GOT3 (cell line): Measurements from ENCODE around the gene EMILIN2.
"Not testable (repeated sequence)": the region's sequence is repeated elsewhere in the genome, so short reads cannot be mapped to it uniquely, and the experiment has no call there.

Source experiments
- DNase-seq: peaks from one replicate; lab custom pipeline; 2025; ENCODE audit warnings: mixed read lengths; lab: John Stamatoyannopoulos, UW

Gene EMILIN2

DNA sequence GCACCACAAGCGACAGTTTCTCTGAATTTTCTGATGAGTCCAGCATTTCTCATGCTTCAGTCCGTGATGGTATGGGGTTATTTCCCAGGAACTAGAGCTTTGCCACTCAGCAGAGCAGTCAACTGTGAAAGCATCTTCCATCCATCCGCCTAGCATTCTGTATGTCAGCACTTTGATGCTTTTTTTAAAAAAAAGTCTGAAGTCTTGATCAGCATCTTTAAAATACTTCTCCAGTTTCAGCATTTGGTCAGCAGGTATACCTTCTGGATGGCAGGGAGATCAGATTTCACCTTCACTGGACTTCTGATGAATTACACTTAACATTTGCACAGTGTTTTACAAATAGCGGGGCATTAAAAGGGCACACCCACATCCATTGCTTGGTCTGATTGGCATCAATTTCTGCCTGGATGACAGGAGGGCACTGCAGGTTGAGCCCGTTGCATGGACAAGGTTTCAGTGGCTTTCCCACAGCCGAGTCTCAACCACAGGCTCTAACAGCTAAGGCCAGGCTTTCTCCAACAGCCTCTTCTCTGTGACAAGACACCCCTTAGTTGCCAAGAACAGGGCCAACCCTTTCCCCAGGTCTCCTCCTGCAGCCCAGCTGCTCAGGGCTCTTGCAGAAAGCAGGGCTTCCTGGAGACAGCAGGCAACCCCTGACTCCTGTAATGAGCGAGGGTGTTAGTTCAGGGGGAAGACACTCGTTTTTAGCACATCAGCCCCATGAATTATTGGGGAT is 54.0 kb downstream of the EMILIN2 start:
- no peak for DNase-seq

DNA sequence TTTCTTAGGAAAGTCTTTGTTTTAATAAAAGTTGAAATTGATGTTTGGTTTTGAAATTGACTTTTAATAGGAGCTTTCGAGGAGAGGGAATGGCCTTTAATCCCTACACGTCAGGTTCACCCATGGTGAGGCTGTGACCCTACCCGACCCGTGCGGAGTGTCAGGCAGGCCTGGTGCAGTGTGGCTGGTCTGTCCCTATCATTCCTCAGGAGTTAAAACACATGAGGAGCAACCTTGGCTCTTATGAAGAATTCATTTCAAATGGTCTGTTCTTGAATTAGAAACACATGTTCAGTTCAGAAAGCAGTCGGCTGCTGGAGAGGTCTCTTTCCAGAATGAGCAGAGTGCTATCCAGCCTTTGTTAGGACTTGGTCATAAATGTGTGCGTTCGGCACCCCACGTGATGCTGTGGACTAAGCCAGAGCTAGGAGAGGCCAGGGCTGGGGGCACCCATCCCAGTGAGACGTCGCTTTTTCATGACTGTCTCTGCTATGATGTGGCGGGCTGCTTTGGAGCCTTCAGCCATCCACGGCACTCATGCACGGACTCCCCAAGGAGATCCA is 54.7 kb downstream of the EMILIN2 start:
- no peak for DNase-seq

DNA sequence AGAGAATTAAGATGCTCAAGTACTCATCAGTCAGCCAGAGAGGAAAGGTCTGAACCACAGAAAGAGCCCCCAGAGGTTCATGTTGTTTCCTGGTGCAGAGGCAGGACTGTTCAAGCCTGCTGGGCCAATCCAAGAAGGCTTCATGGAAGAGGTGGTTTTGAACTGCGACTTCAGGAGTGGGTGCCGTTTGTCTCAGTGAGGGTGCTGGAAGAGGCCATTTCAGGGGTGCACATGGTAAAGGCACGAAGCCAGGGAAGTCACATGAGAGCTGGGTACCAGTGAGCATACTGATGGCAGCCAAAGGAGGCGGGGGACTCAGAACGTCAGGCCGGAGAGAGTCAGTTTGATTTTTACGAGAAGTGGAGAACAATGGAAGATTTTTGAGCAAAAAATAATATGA is 55.5 kb downstream of the EMILIN2 start:
- DNase-seq, result no peak

DNA sequence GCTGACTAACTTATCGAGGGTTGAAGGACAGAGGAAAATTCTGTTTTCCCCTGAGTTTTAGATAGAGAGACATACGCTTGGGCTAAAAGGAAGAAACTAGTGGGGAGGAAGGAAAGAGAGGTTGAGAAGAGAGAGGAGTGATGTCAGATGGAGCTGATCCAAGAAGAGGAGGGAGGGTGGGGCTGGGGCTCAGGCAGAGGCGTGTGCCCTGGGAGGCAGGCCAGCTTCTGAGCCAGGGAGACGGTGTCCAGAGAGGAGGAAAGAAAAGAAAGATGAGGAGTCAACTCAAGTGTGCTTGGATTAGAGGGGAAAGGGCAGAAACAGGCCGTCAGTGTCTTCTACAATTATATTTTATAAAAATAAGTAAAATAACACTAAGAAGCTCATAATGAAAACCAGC is 56.2 kb downstream of the EMILIN2 start:
- DNase-seq, result no peak

DNA sequence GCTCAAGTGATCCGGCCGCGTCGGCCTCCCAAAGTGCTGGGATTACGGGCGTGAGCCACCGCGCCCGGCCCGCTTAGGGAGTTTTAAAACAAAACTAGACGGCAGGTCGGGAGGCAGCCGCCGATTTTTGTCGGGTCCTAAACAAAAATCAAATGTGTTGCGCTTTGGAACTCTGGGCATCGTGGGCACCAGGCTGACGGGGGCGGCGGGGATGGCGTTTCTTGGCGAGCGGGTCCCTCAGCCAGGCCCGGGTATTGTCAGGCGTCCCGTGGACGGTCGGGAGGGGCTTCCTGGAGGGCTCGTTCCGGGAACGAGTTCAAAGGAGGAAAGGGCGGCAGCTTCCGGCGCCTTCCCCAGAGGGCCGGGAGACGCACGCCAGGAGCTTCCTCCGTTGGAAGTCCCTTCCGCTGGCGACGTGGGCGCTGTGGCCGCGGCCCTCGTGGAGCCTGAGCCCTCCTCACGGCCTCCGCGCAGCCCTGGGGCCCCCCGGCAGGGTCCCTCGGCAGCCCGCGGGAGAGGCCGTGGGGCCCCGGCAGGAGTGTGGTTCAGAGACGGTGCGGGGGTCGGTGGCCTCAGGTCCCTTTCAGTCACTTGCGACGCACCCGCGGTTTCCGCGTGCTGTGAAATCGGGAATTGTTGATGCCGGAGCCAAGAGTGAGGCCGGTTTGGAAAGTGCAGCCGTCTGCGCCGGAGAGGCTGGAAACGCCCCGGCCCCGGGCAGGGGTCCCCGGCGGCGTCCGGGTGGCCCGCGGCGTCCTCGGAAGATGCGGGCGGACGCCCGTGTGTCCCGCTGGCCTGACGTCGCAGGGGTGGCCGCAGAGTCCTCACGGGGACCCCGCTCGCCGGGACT is 59.3 kb downstream of the EMILIN2 start:
- DNase-seq, result no peak

DNA sequence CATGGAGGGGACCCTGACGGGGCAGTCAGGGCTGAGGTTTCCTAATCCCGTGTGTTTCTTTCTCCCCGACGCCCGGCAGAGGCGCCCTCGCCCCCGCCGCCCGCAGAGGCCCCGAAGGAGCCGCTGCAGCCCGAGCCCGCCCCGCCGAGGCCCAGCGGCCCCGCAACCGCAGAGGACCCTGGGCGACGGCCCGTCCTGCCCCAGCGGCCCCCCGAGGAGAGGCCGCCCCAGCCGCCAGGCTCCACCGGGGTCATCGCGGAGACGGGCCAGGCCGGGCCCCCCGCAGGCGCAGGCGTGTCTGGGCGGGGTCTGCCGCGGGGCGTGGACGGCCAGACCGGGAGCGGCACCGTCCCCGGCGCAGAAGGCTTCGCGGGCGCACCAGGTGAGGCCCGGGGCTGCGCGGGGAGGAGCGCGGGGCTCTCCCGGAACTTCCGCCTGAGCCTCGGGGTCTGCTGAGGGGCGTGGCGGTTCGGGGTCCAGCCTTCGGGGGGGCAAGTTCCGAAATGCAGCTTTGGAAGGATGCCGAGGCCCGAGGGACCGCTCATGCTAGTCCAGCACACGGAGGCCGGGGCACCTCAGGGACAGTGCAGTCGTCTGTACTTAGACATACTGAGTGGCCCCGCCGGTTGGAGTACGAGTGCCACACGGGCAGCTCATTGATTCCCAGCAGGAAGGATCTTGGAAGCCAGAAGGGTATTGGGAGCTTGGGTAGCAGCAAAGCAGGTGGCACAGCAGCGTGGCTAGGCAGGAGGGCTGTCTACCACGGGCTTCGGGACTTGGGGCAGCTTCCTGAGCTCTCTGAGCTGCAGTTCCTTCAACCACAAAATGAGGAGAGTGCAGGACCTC is 60.1 kb downstream of the EMILIN2 start:
- no peak for DNase-seq

DNA sequence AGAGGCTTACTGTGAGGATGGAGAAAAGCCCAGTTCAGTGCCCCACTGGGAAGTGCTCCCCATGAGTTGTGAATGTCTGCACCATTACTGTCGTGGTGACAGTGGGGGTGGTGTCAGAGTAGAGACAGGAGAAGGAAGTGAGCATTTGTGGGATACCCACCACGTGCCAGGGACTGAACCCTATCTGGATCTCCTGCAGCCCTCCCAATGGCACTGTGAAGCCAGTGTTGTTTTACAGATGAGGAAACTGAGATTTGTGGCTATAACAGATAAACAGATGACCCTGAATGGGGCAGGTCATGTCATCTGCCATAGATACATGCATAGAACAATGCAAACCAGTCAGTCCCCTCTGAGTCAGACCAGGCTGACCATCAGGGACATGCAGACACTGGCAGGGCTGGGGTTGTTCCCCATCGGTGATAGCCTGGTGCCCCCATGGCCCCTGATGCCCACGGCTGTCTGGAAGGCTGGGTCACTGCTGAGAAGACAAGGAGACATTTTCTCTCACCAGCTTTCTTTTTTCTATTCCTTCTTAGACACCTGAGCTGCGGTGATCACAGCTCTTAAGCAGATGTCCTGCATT is 60.8 kb downstream of the EMILIN2 start:
- no peak for DNase-seq

DNA sequence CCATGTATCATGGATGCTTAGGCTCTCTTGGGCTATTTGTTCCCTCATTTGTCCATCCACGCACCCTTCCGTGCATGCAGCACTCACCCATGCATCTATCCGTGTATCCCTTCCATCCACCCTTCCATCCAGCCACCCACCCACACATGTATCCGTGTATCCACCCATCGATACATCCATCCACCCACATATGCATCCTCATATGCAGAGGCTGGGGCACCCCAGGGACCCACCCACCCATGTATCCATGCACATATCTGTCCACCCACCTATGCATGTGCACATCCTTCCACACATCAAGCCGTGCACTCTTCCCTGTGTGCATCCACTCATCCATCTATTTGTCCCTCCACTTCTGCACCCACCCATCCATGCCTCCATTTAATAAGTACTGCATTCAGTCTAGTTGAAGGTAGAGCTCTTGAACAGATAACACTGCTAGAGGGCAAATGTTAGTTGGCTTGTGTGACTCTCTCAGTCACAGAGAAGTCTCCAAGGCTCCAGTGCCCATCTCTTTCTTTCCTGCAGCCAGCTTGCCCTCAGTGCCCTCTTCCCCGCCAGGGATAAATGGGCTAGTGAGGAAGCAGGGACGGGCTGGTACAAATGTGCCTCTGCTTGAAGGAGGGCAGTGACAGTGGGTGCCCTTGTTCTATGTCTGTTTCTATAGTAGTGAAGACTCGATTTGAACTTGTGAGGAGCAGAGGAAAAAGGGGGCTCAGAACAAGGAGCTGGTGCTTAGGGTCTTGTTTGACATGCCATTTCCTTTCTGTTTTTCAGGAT is 61.5 kb downstream of the EMILIN2 start:
- no peak for DNase-seq

DNA sequence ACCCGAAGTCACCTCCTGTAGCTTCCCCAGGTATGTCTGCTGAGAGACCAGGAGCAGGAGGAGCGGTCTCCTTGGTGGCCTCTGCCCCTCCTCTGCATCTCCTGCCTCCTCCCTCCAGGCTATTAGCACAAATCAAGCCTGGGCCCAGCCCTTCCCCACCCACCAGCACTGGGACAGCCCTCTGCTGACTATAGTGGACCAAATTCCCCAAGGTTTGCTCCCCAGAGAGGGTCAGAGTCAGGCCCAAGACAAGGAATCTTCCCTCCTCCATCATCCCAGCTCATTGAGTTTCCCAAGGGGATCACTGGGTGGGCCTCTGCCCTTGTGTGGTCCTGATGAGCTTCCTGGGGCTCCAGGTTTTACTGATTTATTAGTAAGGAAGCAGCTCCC is 62.1 kb downstream of the EMILIN2 start:
- DNase-seq, result no peak

DNA sequence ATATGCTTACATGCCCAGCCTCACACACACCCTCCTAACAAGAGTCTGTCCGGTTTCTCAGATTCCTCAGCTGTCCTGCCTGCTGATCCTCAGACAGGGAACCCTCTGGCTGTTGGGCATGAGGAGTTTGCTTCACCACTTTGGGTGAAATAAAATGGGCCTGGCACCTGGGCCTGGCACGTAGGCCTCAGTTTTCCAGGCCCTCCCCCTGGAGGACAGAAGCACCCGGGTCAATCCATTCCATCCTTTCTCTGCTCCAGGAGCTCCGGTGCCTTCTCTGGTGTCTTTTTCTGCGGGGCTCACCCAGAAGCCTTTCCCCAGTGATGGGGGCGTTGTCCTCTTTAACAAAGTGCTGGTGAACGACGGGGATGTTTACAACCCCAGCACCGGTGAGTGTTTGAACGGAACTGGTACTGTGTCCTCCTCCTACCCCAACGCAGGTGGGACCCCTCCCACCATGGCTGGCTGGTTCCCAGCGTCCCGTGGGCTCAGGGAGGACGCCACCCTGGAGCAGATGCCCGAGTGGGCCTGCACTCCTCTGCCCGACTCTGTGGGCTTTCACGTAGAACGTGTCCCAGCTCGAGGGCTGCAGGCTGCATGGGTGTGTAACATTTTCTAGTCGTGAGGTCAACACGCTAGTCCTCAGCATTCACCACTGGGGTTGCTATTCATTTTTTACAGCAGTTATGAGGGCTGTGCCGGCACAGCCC is 62.8 kb downstream of the EMILIN2 start:
- no peak for DNase-seq

DNA sequence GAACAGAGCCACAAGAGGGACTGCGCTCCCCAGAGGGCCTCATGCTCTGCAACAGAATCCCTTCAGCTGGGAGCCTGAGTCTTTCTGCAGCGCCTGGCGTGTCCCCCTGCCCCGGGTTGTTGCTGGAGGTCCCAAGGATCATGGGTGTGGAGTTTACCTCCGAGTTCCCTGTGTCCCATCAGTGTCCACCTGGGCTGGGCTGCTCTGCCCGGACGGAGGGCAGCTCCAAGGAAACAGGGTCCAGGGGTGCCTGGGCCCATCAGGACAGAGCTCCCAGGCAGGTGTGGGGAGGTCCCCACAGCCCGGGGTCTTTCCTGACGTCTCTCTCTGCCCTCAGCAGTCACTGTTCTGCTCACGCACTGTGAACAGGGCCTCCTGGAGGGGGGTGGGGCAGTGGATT is 63.5 kb downstream of the EMILIN2 start:
- DNase-seq, result no peak

DNA sequence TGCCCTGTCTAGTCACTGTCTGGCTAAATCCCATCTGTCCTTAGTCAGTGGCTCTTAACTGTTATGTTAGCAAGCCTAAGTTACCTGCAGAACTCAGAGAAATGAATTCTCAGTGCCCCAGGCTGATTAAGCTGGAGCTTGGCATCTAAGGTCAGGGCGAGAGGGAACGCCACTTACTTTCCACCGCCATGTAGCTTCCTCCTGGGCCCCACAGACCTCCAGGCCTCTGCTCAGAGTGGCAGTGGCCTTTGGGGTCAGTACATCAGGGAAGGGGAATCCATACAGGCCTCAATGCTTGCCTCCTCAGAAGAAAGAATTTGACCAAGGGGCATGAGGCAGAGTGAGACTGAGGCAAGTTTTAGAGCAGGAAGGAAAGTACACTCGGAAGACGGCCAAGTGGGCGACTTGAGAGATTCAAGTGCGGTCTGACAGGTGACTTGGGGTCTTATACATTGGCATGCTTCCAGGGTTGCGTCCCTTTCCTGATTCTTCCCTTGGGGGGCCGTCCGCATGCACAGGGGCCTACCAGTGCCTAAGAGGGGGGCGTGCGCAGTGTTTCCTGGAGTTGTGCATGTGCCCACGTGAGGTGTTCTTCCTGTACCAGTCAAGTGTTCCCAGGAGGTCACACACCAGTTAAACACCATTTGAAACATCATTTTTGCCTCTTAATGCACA is 64.1 kb downstream of the EMILIN2 start:
- no peak for DNase-seq

DNA sequence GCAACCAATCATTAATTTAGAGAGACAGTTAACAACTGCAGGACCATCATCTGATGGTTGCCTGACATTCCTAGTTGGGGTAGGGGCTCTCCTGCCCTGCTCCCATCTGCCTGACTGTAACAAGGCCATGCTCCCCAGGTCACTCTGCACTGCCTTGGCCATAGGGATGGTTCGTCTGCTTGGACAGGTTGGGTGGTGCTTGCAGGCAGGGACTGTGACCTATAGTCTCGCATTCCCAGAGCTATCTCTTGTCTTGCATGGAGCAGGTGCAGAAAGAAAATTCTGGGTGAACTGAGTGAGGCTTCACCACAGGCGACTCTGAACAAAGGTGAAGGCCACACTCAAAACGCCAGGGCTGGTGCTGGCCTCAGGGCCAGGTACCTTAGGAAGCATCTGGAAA is 64.7 kb downstream of the EMILIN2 start:
- no peak for DNase-seq

DNA sequence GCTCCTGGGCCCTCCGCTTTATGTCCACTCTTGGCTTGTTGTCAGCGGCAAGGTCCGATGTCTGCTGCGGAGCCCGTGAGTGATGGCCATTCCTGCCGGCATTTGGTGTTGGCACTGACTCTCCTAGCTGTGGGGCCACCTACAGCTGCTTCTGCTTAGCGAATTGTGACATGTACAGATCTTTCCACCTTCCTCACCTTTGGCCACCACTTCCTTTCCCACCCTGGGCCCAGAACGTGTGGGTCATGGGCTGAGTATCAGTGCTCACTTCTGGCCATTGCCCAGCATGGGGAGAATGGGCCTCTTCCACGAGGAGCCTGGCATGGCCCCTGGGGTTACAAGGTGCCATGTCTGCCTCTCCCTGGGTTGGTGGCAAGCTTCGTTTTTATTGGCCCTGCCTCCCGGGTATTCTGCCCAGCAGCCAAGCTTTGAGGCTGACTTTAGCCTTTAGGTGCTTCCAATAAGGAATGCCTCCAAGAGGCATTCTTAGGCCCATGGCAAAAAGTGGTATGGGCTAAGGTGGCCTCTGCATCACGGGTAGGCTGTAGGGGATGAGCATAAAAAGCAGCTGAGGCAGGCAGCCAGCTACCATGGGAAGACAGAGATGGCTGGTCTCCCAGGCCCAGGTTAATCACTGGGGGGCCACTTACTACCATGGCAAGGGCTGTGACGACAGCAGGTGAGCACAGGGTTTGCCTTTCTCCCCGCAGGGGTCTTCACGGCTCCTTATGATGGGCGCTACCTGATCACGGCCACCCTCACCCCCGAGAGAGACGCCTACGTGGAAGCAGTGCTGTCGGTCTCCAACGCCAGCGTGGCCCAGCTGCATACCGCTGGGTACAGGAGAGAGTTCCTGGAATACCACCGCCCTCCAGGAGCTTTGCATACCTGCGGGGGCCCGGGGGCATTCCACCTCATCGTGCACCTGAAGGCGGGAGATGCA is 65.8 kb downstream of the EMILIN2 start:
- no peak for DNase-seq

DNA sequence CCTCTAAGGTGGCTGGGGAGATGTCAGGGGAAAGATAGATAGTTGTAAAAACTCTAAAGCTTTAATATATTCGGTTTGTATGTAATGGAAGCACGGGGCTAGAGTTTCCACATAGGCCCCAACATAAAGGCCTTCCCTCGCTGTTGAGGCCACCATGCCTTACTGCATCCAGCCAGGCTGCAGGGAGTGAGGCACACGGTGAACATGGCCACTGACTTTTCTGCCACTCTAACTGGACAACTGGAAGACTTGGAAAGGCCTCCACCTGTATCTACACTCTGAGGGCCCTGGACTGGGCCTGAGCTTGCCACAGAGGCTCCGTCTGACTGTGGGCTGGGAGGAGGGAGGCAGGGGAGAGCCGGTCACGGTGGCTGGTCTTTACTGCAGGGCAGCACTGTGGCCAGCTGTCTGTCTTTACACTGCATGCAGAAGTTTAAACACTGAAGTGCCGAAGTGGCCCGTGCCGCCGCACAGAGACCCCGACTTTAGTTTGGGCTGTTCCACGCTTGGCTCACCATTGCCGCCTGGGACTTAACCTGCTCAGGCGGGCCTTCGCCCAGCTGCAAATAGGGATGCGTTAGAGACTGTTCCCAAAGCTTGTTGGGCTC is 66.7 kb downstream of the EMILIN2 start:
- DNase-seq, result no peak

DNA sequence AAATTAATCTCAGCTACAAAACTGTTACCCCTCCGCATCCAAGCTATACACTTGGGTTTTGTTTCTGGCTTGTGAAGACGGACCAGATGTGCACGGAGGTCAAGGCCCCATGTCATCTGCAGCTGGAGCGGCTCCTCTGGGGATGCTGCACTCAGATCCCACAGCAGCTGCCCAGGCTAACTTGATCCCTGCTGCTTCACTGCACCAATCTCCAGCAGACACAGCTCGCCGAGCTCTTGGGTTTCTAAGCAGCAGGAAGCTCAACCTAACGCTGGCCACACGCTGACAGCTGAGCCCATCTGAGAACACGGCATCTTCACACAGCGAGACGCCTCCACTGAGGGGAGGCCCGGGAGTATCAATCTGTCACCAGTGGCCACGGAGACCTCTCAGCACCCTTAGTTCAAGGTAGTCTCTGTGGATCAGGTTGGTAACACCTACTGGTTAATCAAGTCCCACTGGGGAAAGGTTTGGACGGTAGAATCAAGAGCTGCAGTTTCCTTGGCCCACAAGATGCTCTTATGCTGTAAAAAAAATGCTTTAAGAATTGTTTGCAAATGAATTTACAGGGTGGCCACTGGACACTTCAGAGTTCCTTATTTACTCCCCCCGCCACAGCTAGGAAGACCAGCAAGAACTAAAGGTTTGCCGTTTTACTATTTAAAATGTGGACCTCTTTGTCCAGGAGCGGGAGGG is 67.5 kb downstream of the EMILIN2 start:
- DNase-seq, result no peak

DNA sequence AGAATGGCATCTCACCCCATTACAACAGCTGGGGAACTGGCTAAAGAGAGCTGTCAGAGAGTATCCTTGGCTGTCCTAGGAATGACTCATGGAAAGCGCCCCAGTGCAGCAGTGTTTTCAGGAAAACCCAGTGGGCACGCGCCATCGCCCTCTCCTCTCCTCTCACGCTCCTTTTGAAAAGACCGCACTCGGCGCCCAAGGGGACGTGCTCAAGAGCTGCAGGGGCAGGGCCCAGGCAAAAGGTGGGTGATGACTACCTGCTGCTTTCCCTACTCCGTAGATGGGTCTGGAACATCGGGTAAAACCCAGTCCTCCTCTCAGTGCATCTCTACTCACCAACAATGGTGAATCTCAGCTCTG is 68.1 kb downstream of the EMILIN2 start:
- DNase-seq, result no peak

DNA sequence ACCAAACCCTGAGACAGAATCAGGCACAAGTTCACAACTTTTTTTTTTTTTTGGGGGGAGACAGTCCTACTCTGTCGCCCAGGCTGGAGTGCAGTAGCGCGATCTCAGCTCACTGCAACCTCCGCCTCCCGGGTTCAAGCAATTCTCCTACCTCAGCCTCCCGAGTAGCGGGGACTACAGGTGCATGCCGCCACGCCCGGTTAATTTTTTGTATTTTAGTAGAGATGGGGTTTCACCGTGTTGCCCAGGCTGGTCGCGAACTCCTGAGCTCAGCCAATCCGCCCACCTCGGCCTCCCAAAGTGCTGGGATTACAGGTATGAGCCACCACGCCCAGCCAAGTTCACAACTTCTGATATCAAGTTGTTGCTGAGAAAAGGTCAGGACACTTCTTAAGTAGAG is 68.7 kb downstream of the EMILIN2 start:
- not testable (repeated sequence) for DNase-seq
